BE2C (cell line): Measurements from ENCODE around the gene ITM2C.

ENCODE experiments used
- DNase-seq: peaks from one replicate; pipeline ENCODE4 v3.0.0-alpha.2; 2020
- H3K27me3 ChIP-seq: fragments of 250-450 bp; sonication (Bioruptor Pico); 2 replicates; pipeline ENCODE4 v1.5.1; 2020; ENCODE audit warnings: mild to moderate bottlenecking
- H3K36me3 ChIP-seq: fragments of 250-450 bp; sonication (Bioruptor Pico); 2 replicates; pipeline ENCODE4 v1.5.1; 2020; ENCODE audit warnings: mild to moderate bottlenecking
- H3K4me1 ChIP-seq: fragments of 250-450 bp; sonication (Bioruptor Pico); 2 replicates; pipeline ENCODE4 v1.5.1; 2020
- H3K4me3 ChIP-seq: 2 replicates; pipeline ENCODE4 v1.5.1; 2011; ENCODE audit warnings: low read depth, low read length
- H3K9me3 ChIP-seq: fragments of 250-450 bp; sonication (Bioruptor Pico); 2 replicates; pipeline ENCODE4 v1.5.1; 2020
- CTCF ChIP-seq: IDR thresholded peaks from 2 replicates; pipeline ENCODE4 v1.5.1; 2012; ENCODE audit warnings: mild to moderate bottlenecking, low read depth, low read length

Gene ITM2C

GRCh38 chr2:230861552-230862255, 3.0 kb upstream of the ITM2C start:
- H3K27me3 ChIP-seq: peaks cover 10% of the 10 kb centered on the region
- H3K4me3 ChIP-seq: no peak overlapping the region
- no peak for DNase-seq
- no peak for TF ChIP-seq CTCF
- H3K9me3 ChIP-seq: no peaks in the 10 kb centered on the region
- no peaks in the 10 kb centered on the region for H3K36me3 ChIP-seq
- H3K4me1 ChIP-seq: no peaks in the 10 kb centered on the region

- H3K9me3 ChIP-seq: no peaks in the 10 kb centered on the region
- TF ChIP-seq CTCF: no peak
- DNase-seq: no peak
- peaks cover 5% of the 10 kb centered on the region for H3K4me1 ChIP-seq
- no peaks in the 10 kb centered on the region for H3K36me3 ChIP-seq
- H3K4me3 ChIP-seq: no peak overlapping the region
- peaks cover 10% of the 10 kb centered on the region for H3K27me3 ChIP-seq
Observed at GRCh38 chr2:230862292-230862691, 2.5 kb upstream of the ITM2C start.

GRCh38 chr2:230863031-230863430, 1.7 kb upstream of the ITM2C start:
- DNase-seq: no peak
- Histone ChIP-seq H3K9me3 (no peaks in the 10 kb centered on the region), H3K36me3 (no peaks in the 10 kb centered on the region), H3K27me3 (peaks cover 5% of the 10 kb centered on the region), H3K4me1 (peaks cover 8% of the 10 kb centered on the region), H3K4me3 (no peak overlapping the region)
- no peak for TF ChIP-seq CTCF

DNA sequence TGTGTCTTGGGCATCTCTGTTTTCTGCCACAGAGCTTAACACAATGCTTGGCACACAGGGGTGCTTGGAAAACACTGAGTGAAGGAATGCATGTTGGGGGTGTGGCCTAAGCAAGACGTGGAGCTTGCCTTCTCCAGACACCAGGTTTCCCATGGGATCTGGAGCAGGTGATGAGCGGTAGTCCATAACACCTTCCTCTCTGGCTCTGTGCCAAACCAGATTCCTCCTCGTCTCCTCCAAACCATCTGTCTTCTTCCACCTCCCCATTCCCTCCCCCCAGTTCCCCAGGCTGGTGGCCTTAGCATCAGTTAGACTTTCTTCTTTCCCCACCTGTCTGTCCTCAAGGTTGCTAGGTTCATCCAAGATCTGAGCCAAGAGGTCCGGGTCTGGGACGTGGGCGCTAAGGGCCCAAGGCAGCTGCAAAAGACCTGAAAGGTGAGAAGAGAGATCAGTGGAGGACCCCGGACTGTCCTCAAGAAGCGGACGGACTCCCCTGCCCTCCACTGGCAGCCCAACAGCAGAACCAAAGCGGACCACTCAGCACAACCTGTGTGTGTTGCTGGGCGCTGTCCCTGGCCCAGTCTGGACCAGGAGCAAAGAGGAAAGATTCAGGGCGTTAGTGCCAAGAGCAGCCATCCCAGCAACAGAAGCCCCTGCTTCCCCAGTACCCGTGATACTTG, 1.2 kb upstream of the ITM2C start:
- TF ChIP-seq CTCF: no peak
- H3K4me1 ChIP-seq: peaks cover 11% of the 10 kb centered on the region
- no peaks in the 10 kb centered on the region for H3K36me3 ChIP-seq
- no peaks in the 10 kb centered on the region for H3K9me3 ChIP-seq
- H3K27me3 ChIP-seq: peaks cover 2% of the 10 kb centered on the region
- H3K4me3 ChIP-seq: no peak overlapping the region
- DNase-seq: no peak

DNA sequence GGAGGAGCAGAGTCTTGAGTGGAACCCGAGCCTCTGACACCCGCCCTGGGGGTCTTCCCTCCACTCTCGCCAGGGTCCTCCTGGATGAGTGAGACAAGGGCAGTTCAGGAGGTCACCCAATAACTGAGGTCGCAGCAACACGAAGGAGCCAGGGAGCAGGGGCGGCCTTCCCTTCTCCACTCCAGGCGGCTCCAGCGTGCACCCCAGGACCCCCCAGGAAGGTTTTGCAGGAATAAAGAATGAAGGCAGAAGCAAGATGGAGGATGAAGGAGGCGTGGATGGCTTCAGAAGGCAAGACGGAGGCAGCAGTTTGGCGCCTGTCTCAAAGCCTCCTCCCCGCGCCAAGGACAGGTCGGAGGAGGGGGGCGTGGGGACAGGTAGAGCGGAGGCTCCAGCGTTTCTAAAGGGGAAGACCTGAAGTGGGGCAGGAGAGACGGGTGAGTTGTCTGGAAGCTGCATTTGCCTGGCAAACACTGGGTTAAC, 579 bp upstream of the ITM2C start:
- no peak for DNase-seq
- TF ChIP-seq CTCF: no peak
- H3K36me3 ChIP-seq: no peaks in the 10 kb centered on the region
- peaks cover 14% of the 10 kb centered on the region for H3K4me1 ChIP-seq
- H3K27me3 ChIP-seq: no peaks in the 10 kb centered on the region; the same call in 1 of the 2 replicates
- peak overlapping the region; percentile 53 for H3K4me3 ChIP-seq
- no peaks in the 10 kb centered on the region for H3K9me3 ChIP-seq

DNA sequence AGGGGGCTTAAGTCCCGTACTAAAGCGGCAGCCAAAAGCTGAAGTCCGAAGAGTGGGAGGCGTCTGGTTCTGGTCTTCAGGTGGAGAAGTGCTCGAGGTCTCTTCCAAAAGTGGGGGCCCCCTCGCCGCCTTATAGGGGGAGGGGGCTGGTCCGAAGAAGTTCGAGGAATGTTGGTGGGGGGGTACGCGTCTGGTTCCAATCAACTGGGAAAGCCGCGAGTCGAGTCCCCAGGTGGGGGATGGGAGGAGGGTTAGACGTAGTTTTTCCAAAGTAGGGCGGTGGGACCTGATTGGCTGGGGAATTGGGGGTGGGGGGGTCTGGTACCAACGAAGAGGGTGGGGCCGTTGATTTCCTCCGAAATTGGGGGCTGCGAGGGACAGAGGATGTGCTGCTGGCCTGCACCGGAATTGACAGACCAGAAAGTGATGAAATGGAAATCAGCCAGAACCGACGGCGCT, 594 bp downstream of the ITM2C start:
- H3K36me3 ChIP-seq: no peaks in the 10 kb centered on the region
- peaks cover 20% of the 10 kb centered on the region for H3K4me1 ChIP-seq
- TF ChIP-seq CTCF: no peak
- peak overlapping the region; percentile 92 for H3K4me3 ChIP-seq
- no peaks in the 10 kb centered on the region for H3K27me3 ChIP-seq
- H3K9me3 ChIP-seq: no peaks in the 10 kb centered on the region
- no peak for DNase-seq
